DOHH2 (cell line): Measurements from ENCODE around the gene FIBP.

Experiments
- H3F3A ChIP-seq: fragments of 200-600 bp; sonication (generic), shearing (Covaris generic); 2 replicates; pipeline ENCODE4 v1.6.0; 2016; ENCODE audit warnings: antibody characterized with exemption, mild to moderate bottlenecking; ENCODE audit not compliant: control insufficient read depth, insufficient read depth
- H3K27ac ChIP-seq: fragments of 200-600 bp; sonication (generic); 2 replicates; pipeline ENCODE4 v1.5.1; 2014; ENCODE audit warnings: low read depth, mild to moderate bottlenecking, low read length, moderate library complexity
- H3K27me3 ChIP-seq: fragments of 200-600 bp; sonication (generic); 2 replicates; pipeline ENCODE4 v1.6.1; 2014; ENCODE audit warnings: mild to moderate bottlenecking, low read length, mixed read lengths; ENCODE audit not compliant: control insufficient read depth
- H3K36me3 ChIP-seq: fragments of 200-600 bp; sonication (generic); 2 replicates; pipeline ENCODE4 v1.6.1; 2014; ENCODE audit warnings: mild to moderate bottlenecking, low read length, moderate library complexity, mixed read lengths; ENCODE audit not compliant: control insufficient read depth
- H3K4me1 ChIP-seq: fragments of 200-600 bp; sonication (generic); 2 replicates; pipeline ENCODE4 v1.6.1; 2014; ENCODE audit warnings: mild to moderate bottlenecking, low read length, mixed read lengths; ENCODE audit not compliant: control insufficient read depth
- H3K4me2 ChIP-seq: fragments of 200-600 bp; sonication (generic); 2 replicates; pipeline ENCODE4 v1.6.0; 2014; ENCODE audit warnings: mild to moderate bottlenecking, low read length, moderate library complexity
- H3K4me3 ChIP-seq: fragments of 200-600 bp; sonication (generic); 2 replicates; pipeline ENCODE4 v1.5.1; 2014; ENCODE audit warnings: mild to moderate bottlenecking, low read length, mixed read lengths
- H3K79me2 ChIP-seq: fragments of 200-600 bp; sonication (generic); 2 replicates; pipeline ENCODE4 v1.6.1; 2014; ENCODE audit warnings: mild to moderate bottlenecking, low read length, mixed read lengths; ENCODE audit not compliant: control insufficient read depth
- H3K9me2 ChIP-seq: fragments of 200-600 bp; sonication (generic); replicated peaks from 2 replicates; pipeline ENCODE4 v1.6.1; 2014; ENCODE audit warnings: mild to moderate bottlenecking, low read length, mixed read lengths; ENCODE audit not compliant: control insufficient read depth
- H3K9me3 ChIP-seq: fragments of 200-600 bp; sonication (generic); 2 replicates; pipeline ENCODE4 v1.6.1; 2014; ENCODE audit warnings: antibody characterized with exemption, low read length, mixed read lengths; ENCODE audit not compliant: control insufficient read depth, insufficient read depth
- H4K20me1 ChIP-seq: fragments of 200-600 bp; sonication (generic); 2 replicates; pipeline ENCODE4 v1.6.0; 2014; ENCODE audit warnings: low read depth, mild to moderate bottlenecking, antibody characterized with exemption, low read length, moderate library complexity; ENCODE audit not compliant: control insufficient read depth, insufficient read depth
- CTCF ChIP-seq: fragments of 200-600 bp; sonication (generic); IDR thresholded peaks from one replicate; pipeline ENCODE4 v1.5.1; 2014; ENCODE audit warnings: antibody characterized with exemption, mild to moderate bottlenecking, low read depth, low read length; ENCODE audit not compliant: poor library complexity, severe bottlenecking
- EZH2phosphoT487 ChIP-seq: fragments of 200-600 bp; sonication (generic); IDR thresholded peaks from 2 replicates; pipeline ENCODE4 v1.6.1; 2017; ENCODE audit warnings: borderline replicate concordance, mild to moderate bottlenecking, antibody characterized with exemption, low read length, moderate library complexity, mixed read lengths

FIBP gene

DNA sequence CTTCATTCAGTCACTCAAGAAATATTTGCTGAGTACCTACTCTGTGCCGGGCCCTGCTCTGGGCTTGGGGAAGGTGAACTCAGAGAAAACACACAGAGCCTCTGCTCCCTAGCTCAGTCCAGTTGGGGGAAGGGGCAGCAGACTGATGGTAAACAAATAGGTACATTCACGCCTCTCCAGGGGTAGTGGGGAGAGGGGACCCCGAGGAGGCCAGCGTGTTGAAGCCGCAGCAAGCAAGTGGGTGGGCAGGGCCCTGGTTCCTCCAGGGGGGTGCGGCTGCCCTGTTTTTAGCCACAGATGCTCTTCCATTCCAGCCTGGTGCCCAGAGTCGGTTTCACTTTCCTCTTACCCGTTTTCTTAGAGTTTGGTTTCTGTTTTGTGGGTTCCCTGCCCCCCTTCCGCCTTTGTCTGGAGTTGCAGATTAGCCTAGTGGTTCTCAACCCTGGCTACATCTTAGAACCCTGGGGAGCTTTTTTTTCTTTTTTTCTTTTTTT, 39.7 kb upstream of the FIBP start:
- no peaks in the 10 kb centered on the region for H3K27me3 ChIP-seq
- H4K20me1 ChIP-seq = no peaks in the 10 kb centered on the region
- no peaks in the 10 kb centered on the region for H3K36me3 ChIP-seq
- H3K9me2 ChIP-seq = no peaks in the 10 kb centered on the region
- H3K4me1 ChIP-seq = peaks cover 6% of the 10 kb centered on the region; the same call in 1 of the 2 replicates
- no peak overlapping the region for H3K4me2 ChIP-seq
- no peaks in the 10 kb centered on the region for H3F3A ChIP-seq
- no peaks in the 10 kb centered on the region for H3K9me3 ChIP-seq
- H3K79me2 ChIP-seq = no peaks in the 10 kb centered on the region
- H3K27ac ChIP-seq = no peak overlapping the region
- H3K4me3 ChIP-seq = no peak overlapping the region
- TF ChIP-seq EZH2phosphoT487 = no peak
- no peak for TF ChIP-seq CTCF

- no peak for TF ChIP-seq CTCF
- TF ChIP-seq EZH2phosphoT487 = no peak
- no peaks in the 10 kb centered on the region for H3K9me2 ChIP-seq
- H4K20me1 ChIP-seq = no peaks in the 10 kb centered on the region
- H3K79me2 ChIP-seq = no peaks in the 10 kb centered on the region
- H3K4me1 ChIP-seq = peaks cover 1% of the 10 kb centered on the region; the same call in 1 of the 2 replicates
- H3K27me3 ChIP-seq = no peaks in the 10 kb centered on the region
- no peak overlapping the region for H3K4me2 ChIP-seq
- no peak overlapping the region for H3K27ac ChIP-seq
- H3K9me3 ChIP-seq = no peaks in the 10 kb centered on the region
- H3K36me3 ChIP-seq = no peaks in the 10 kb centered on the region
- H3K4me3 ChIP-seq = no peak overlapping the region
- no peaks in the 10 kb centered on the region for H3F3A ChIP-seq
These were observed 37.1 kb upstream of the FIBP start for GRCh38 chr11:65925397-65925796.

DNA sequence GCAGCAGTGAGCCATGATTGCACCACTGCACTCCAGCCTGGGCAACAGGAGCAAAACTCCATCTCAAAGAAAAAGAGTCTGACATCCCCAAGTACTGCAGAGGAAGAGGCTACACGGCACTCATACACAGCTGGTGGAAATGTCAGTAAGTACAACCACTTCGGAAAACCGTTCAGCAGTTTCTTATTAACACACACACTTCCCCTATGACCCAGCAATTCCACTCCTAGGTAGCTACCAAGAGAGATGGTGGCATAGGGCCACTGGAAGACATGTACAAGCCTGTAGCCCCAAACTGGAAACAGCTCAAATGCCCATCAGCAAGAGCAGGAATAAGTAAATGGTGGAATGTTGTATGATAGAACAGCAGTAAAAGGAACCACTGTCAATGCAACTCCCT, 34.3 kb upstream of the FIBP start:
- H3F3A ChIP-seq = no peaks in the 10 kb centered on the region
- H3K9me2 ChIP-seq = no peaks in the 10 kb centered on the region
- H3K36me3 ChIP-seq = peaks cover 4% of the 10 kb centered on the region; the same call in 1 of the 2 replicates
- H3K4me2 ChIP-seq = no peak overlapping the region
- peaks cover 15% of the 10 kb centered on the region for H3K4me1 ChIP-seq
- H3K9me3 ChIP-seq = no peaks in the 10 kb centered on the region
- TF ChIP-seq EZH2phosphoT487 = no peak
- no peak for TF ChIP-seq CTCF
- H3K27me3 ChIP-seq = no peaks in the 10 kb centered on the region
- H3K79me2 ChIP-seq = peaks cover 14% of the 10 kb centered on the region
- H4K20me1 ChIP-seq = no peaks in the 10 kb centered on the region
- no peak overlapping the region for H3K4me3 ChIP-seq
- no peak overlapping the region for H3K27ac ChIP-seq

GRCh38 chr11:65921876-65922275, 33.6 kb upstream of the FIBP start:
- no peak overlapping the region for H3K4me3 ChIP-seq
- H3K27me3 ChIP-seq = no peaks in the 10 kb centered on the region
- peaks cover 19% of the 10 kb centered on the region for H3K4me1 ChIP-seq
- no peaks in the 10 kb centered on the region for H4K20me1 ChIP-seq
- no peak overlapping the region for H3K4me2 ChIP-seq
- no peaks in the 10 kb centered on the region for H3K9me3 ChIP-seq
- no peaks in the 10 kb centered on the region for H3K9me2 ChIP-seq
- H3K27ac ChIP-seq = no peak overlapping the region
- peaks cover 4% of the 10 kb centered on the region; the same call in 1 of the 2 replicates for H3K36me3 ChIP-seq
- TF ChIP-seq CTCF = no peak
- TF ChIP-seq EZH2phosphoT487 = no peak
- peaks cover 20% of the 10 kb centered on the region for H3K79me2 ChIP-seq
- no peaks in the 10 kb centered on the region for H3F3A ChIP-seq
